Measurements from ENCODE around the gene MLKL. TPM values are rescaled to one million over a fixed set of nuclear protein-coding genes. Genes with fewer than 3 reads are reported as not detected.
"Not testable (repeated sequence)": the region's sequence is repeated elsewhere in the genome, so short reads cannot be mapped to it uniquely, and the experiment has no call there.

MLKL gene
- total RNA-seq, 1 donor from 2014 or later, result 27.4 TPM

DNA sequence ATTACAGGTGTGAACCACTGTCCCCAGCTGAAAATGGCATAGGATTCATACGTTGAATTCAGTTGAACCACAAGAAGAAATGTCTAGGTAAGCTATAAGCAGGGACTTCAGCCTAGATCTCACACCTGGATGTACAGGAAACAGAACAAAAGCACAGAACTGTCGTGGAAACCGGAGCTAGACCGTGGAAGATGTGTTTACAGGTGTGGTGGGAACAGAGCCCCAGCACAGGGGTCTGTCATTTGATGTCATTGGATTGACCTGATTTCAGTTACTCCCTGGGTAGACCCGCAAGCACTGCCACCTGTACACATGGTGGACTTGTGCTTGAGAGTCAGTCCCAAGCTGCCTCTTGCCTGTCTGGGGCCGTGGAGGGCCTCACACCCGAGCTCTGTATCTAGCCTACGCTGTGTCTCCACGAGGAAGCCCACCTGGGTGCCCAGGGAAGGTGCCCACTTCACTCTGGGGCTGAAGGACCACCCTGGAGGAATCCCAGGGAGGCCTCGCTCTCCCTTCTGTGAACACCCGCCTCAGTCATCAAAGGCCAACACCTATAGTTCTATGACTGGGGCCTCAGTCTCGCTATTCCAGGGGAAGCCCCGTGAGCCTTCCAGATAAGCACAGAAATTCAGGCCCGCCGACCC is 32.2 kb upstream of the MLKL start:
- intact Hi-C loops (cut with micrococcal nuclease), result no loop called here

DNA sequence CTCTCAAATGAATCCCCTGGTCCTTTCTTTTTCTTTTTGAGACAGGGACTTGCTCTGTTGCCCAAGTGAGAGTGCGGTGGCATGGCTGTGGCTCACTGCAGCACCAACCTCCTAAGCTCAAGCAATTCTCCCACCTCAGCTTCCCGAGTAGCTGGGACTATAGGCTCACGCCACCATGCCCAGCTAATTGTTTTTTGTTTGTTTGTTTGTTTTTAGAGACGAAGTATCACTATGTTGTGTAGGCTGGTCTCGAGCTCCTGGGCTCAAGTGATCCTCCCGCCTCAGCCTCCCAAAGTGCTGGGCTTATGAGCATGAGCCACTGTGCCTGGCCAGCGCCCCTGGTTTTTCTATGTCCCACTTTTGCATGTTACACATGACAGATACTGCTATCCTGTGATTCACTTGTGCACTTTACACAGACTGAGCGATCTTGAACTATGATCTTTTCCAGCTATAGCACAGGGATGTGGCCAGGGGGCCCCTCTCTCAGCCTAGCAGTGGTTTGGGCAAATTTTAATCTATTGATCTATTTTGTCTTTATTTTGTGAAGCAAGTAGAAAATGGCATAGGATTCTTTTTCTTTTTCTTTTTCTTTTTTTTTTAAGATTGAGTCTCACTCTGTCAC is 31.3 kb upstream of the MLKL start:
- intact Hi-C loops (cut with micrococcal nuclease), result no loop called here

DNA sequence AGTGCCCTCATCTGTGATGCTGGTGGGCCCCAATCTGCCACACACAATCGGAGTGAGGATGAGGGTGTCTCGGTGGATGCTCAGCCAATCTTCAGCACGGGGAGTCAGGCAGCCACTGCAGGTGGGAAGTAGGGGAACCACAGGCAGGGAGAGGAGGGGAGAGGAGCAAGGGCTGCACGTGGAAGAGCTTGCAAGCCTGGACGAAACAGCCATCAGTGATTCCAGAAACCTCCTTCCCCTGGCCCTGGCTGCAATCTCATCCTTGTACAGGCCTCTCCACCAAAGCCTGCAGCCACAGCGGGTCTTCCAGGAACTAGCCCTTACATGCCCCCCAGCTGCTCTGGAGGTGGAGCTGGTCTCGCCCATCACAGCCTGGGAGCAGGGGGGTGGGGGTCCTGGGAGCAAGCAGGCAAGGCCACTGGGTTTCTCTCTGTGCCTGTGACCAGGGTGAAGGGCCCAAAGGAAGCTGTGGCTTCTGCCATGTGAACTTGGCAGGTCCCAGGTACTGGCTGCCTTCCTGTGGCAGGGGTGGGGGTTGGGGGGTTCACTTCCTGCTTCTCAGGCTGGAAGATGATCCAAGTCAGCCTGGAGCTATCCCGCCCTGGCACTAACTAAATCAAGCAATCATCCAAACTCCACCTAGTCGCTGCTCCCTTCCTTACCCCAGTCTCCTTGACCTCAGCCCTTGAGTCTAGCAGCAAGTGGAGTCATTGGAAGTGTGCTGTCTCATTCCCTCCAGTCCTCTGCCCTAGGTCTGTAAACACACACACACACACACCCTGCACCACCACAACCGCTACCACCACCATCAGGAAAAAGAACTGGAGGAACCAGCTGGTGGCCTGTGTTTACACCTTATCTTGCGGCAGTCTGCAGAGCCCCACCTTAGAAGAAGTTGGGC is 29.4 kb upstream of the MLKL start:
- intact Hi-C loops (cut with micrococcal nuclease), result no loop called here

DNA sequence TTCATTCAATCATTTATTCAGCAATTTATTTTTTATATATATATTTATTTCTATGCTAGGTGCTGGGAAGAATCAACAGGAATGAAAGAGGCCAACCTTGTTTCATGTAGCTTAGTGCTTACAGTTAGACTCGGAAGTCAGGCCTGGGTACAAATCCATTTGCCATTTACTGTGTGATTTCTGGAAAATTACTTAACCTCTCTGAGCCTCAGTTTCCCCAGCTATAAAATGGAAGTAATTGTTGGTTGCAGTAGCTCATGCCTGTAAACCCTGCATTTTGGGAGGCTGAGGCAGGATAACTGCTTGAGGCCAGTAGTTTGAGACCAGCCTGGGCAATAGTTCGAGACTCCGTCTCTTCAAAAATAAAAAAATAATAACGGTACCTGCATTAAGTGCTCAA is 27.2 kb upstream of the MLKL start:
- intact Hi-C loops (cut with micrococcal nuclease), result no loop called here

DNA sequence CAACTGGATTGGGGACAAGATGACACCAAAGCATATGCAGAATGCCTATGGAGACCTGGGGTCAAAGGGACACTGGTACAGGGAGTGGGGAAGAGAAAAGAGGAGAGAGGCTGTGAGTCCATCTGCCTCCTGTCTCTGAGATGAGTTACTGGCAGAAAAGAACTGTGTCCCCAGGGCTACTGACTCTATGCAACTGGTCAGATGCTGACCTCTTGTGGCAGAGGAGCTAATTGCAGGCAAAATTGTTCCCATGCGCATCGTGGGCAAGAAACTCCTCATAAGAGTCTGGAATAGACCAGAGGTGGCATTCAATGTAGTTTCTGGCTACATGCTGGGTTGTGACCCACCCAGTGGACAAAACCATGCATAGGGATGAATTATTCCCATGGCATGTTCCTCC is 26.1 kb upstream of the MLKL start:
- intact Hi-C loops (cut with micrococcal nuclease), result no loop called here

DNA sequence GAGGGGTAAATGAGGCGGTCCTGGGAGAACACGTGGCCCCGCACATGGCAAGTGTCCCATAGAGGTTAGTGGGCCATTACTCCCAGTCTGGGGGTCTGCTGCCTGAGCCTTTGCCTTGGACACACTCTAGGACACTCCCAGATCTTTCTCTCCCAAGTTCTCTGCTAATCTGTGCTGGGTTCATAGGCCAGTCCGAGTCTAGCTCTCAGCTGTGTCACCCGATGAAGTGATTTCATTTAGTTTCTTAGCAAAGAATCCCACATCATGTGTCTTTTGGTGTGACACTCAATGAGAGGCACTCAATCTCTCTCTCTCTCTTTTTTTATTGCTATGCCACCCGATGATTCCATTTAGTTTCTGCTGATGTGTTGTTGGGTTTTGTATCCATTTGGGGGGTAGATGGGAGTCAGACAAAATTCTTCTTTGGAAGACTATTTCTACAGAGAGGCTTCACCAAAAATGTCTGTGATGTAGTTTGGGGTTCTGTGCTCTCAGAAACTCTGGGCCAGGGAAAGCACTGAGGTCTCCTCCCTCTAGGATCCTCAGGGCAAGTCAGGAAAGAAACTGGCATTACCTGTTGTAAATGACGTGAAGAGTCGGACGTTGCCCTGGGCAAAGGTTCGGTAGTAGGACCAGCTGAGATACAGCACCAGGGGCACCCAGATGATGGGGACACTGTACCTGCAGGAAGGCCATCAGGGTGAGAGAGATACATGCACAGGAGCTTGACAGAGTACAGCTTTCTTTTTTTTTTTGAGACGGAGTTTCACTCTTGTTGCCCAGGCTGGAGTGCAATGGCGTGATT is 25.2 kb upstream of the MLKL start:
- intact Hi-C loops (cut with micrococcal nuclease), result no loop called here

DNA sequence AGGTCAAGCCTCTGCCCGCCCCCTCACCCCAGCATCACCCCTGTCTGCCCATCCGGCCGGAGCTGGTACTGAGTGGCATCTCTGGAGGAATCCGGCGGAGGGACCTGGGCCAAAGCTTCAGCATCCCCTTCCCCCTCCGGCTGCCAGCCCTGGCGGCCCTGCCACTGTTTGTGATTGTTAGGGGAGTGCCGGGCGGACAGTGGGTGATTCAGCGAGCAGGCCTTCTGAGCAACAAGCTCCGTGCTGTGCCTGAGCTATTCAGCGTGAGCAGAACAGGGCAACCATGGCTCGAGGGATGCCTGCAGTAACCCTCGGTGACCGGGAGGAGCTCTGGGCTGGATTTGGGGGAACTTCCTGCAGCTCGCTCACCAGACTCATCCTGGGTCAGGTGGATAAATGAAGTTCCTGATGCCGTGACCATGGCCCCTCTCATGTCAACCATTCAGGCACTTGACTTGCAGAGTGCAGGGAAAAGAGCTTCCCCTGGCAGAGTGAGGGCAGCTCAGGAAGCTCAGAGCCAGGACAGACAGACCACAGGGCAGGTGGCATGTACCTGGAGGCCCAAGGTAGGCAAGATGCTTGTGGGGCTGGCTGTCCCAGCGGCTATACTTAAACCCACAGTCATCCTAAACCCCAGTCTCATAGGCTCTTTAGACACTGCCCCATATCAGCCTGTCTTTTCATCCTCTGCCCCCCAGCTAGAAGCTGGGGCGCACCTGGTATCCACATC is 24.3 kb upstream of the MLKL start:
- intact Hi-C loops (cut with micrococcal nuclease), result no loop called here

DNA sequence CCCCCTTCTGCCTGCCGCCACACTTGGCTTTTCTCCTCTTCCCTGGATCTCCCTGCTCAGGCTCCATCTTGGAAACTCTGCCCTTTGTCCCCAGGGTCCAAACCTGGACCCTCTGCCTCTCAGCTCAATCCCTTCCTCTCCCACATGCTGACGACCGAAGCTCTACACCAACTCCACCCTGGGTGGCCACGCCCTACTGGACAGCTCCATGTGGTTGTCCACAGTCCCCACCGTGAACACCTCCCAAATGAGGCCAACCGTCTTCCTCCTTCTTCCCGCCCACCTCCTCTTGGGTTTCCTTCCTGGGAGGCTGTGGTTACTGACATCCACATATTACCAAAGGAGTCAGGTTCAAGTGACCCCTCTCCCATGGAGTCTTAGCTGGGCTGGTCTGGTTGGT is 22.6 kb upstream of the MLKL start:
- intact Hi-C loops (cut with micrococcal nuclease), result no loop called here

DNA sequence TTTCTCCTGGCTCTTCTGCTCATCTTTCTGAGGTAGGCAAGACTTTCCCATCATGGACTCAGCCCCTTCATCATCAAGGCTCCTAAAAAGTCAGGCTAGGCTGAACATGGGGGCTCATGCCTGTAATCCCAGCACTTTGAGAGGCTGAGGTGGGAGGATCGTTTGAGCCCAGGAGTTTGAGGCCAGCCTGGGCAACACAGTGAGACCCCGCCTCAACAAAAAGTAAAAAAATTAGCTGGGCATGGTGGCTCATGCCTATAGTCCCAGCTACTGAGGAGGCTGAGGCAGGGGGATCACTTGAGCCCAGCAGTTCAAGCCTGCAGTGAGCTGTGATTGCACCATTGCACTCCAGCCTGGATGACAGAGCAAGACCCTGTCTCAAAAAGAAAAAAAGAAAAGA is 21.5 kb upstream of the MLKL start:
- intact Hi-C loops (cut with micrococcal nuclease), result not testable (repeated sequence)

DNA sequence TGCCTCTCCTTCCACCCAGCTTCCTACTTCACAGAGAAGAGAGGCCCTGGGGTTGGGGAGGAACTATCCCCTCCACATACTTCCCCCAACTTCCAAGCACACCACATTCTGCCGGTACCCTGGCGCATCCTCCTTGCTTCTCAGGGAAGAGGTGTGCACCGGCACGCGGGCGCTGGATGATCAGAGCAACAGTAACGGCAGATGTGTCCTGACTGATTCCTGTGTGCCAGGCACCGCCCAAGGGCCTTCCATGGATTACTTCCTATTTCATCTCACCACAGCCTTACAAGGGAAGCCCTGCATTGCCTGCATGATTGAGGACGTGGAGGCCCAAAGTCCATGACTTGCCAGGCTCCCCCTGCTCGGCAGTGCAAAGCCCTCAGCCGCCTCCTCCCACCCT is 21.1 kb upstream of the MLKL start:
- intact Hi-C loops (cut with micrococcal nuclease), result no loop called here

DNA sequence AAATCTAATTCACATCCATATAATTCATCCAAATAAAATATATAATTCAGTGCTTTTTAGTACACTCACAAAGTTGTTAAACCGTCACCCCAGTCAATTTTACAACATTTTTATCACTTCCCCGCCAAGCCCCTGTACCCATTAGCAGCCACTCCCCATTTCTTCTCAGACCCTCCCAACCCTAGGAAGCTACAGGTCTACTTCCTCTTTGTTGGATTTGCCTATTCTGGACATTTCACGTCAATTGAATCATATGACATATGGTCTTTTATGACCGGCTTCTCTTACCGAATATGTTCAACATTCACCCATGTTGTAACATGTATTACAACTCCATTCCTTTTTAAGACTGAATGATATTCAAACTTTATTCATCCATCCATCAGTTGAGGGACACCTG is 19.9 kb upstream of the MLKL start:
- intact Hi-C loops (cut with micrococcal nuclease), result no loop called here

DNA sequence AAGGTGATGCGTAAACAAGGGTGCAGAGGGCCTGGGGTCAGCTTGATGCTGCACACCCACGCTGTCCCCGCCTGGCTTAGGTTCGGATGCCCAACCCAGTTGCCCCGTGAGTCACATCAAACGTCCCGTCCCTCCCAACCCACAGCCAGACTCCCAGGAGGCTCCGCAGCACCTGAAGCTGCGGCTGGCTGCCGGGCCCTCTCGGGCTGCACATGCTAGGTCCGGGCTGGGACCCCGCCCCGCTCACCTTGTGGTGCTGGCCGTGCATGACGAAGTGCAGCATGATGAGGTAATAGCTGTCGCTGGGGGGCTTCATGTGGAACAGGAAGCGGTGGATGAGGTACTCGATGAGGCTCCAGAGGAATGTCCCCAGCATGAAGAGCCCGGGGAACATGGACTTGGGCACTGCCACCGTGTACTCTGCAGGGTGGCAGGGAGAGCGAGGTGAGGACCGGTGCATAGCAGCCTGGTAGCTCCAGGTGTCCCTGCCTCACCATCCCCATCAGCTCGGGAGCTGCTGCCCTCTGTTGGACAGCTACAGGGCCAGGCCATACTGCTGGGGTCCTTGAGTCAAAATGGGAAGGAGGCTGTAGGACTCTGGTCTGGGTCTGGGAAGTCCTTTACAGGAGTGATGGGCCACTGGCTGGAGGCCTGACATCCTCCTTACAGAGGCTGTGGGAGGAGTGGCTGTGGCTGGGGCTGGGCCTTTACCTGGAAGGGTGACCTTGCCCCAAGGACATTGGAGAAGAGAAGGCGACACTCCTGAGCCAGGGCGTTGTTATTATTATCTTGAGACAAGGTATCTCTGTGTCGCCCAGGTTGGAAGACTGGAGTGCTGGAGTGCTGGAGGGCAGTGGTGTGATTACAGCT is 18.3 kb upstream of the MLKL start:
- intact Hi-C loops (cut with micrococcal nuclease), result no loop called here

DNA sequence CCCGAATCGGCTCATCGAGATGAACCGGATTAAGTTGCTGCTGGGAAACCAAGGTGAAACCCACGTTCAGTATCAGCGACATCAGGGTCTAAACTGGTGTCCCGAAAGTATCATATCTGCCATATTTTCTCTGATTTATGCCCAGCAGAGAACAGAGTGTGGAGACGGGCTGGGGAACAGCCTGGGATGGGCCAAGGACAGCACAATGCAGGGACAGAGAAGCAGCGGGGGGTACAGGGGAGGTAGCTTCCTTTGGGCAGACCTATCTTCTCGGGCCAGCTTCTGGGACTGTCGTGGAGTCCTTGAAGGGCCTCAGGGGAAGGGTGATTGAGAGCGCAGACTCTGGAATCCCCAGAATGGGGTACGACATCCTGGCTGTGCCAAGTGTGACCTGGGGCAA is 17.5 kb upstream of the MLKL start:
- intact Hi-C loops (cut with micrococcal nuclease), result no loop called here

DNA sequence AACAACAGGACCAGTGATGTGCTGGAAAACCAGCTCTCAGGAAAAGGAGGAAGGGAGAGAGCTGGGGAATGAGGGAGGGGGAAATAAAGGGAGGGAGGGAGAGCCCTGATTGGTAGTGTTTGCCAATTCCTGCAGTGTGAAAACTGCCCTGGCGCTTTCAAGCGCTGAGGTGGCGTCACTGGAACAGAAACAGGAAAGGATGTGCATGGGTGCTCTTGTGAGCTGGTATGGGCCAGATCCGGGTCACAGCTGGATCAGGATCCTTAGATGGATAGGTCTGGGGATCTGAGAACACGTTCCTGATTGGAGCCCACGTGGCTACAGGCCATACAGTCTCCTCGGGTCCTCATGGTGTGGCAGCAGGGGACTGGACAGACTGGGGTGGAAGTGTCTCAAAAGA is 16.7 kb upstream of the MLKL start:
- intact Hi-C loops (cut with micrococcal nuclease), result no loop called here

DNA sequence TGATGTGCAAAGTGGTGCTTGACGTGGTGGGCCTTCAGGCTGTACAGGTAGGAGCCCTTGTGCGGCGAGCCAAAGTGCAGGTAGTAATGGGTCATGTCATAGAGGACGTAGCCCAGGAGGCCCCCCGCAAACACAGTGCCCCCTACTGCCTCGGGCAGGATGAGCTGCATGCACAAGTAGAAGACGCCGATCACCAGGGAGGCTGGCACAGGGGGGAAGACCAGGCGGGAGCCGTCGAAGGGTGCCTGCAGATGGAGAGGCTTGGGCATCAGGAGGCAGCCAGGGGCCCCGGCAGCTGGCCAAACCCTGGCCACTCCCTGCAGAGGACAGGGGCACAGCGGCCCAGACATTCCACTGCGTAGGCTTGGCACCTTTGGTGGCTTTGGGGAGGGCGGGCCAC is 15.7 kb upstream of the MLKL start:
- intact Hi-C loops (cut with micrococcal nuclease), result no loop called here

DNA sequence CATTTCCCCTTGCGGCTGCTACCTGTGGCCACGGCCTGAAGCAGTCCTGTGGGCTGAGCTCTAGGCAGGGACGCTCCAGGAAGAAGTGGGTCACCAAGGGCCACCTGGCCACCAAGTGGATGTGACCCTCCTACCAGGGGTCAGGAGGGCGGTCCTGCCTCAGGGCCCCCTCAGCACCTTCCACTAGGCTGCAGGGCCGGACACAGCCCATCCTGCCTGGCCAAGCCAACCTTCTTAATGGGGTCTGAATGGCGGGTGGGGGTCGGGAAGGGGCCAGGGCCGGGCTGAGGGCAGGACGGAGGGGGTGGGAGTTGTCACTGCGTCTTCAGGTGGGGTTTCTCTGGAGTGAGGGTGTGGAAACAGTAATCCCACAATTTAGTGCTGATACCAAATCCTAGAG is 13.2 kb upstream of the MLKL start:
- intact Hi-C loops (cut with micrococcal nuclease), result no loop called here

DNA sequence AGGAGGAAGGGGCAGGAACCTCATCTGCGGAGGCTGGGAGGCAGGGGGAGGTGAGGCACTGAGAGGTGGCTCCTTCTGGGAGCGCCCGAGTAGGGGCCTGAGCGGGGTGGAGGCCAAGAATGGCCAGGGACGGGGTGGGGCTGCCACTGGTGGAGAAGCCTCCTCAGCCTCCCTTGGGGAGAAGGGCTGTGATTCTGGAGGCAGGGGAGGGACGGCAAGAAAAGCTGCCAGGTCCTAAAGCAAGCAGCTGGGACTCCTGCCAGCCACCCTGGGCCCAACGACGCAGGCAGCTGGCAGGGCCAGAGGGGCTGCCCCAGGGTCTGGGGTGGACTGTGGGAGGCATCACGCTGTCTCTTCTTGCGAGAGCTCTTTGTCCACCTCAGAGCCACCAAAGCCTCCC is 12.7 kb upstream of the MLKL start:
- intact Hi-C loops (cut with micrococcal nuclease), result no loop called here

DNA sequence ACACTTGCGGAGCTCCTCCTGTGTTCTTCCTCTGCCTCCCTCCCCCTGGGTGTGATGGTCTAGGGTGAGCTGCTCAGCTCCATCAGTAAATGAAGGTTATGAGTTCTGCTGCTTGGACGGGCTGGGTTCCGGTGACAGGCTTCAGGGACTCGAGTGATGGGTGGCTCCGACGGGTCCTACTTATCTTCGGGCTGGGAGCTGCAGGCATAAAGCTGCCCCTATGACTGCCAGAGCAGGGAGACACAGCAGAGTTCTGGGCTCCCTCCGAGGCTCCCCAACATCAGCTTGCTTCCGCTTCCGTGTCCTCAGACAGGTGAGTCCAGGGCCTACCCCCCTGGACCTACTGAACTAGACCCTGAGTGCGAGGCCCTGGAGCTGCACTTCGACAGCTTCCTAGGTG is 11.3 kb upstream of the MLKL start:
- intact Hi-C loops (cut with micrococcal nuclease), result no loop called here

DNA sequence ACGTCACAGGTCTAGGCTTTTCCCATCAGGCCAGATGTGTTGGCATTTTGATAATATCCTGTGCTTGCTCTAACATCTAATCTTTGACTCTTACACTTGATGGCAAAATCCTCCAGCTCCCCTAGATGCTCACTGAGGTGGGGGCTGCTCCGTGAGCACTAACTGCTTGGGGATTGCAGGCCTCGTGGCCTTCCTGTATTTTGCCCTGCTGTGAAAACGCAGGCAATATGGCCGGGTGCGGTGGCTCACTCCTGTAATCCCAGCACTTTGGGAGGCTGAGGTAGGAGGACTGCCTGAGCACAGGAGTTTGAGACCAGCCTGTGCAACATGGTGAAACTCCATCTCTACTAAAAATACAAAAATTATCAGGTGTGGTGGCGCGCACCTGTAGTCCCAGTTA is 9.7 kb upstream of the MLKL start:
- intact Hi-C loops (cut with micrococcal nuclease), result no loop called here

DNA sequence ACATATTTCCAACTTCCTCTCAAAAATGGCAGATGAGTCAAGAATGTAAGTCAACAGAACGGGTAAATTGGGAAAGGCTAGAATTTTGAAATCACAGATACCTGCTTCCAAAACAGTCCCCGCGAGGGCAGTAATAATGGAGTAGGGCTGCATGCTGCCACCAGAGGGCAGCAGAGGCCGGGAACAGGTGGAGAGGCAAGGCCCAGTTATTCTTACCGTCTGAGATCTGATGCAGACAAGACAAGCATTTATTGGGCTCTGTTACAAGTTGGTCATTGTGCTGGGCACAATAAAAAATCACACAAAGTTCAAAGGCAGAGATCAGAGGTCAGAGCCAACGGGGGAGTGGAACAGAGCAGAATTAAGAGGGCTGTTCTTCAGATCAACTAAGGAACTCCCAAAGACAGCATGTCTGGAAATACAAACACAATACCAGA is 8.8 kb upstream of the MLKL start:
- intact Hi-C loops (cut with micrococcal nuclease), result loop anchor here (1.0 to 10.0 kb wide), 4 partner anchors 8 to 402 kb away; partner anchors contain the start of gene WDR59

Data from T-helper 2 cell treated with Interferon-gamma antibody and Interleukin-4, amounts not matched to agents 100 ng/mL and 5 ng/mL, for 36 hours (primary cell).